H1 (cell line): ENCODE data around the gene SHPK. TPM values are rescaled to one million over a fixed set of nuclear protein-coding genes. Genes with fewer than 3 reads are reported as not detected.

Experiments used
- CTCF ChIA-PET: fragments of 300-600 bp; sonication (Branson Sonifier 250); formaldehyde crosslinking; loops from one replicate; lab custom pipeline; 2021; ENCODE audit not compliant: partially characterized antibody; lab: Charles Lee
- POLR2A ChIA-PET: fragments of 300-600 bp; sonication (Branson Sonifier 250); formaldehyde crosslinking; loops from one replicate; lab custom pipeline; 2021; ENCODE audit warnings: inconsistent platforms; ENCODE audit not compliant: partially characterized antibody; lab: Charles Lee
- DNase-seq, 2 experiments: peaks; one replicate each; pipeline versions ENCODE4 v3.0.0 to v3.0.0-alpha.2; 2010 to 2022; ENCODE audit warnings: low spot score in 2 of 2, low read depth in 1 of 2, mixed read lengths in 1 of 2
- FAIRE-seq: peaks from 2 replicates; lab custom pipeline; 2011; peaks lifted over from hg19 to GRCh38; lab: Jason Lieb, UNC
- H2AFZ ChIP-seq: 2 replicates; pipeline ENCODE4 v1.8.1; 2012; ENCODE audit warnings: low read length, inconsistent platforms
- H2AK5ac ChIP-seq: 2 replicates; pipeline ENCODE4 v1.6.1; 2013; ENCODE audit warnings: low read depth, low read length
- H2BK120ac ChIP-seq: replicated peaks from 2 replicates; pipeline ENCODE3; 2013; ENCODE audit warnings: low read depth, low read length, inconsistent platforms
- H2BK12ac ChIP-seq: 2 replicates; pipeline ENCODE4 v1.6.1; 2013; ENCODE audit warnings: low read depth, low read length
- H2BK15ac ChIP-seq: 2 replicates; pipeline ENCODE4 v1.6.1; 2013; ENCODE audit warnings: low read length
- H2BK20ac ChIP-seq: 2 replicates; pipeline ENCODE4 v1.6.1; 2013; ENCODE audit warnings: low read length
- H2BK5ac ChIP-seq: 2 replicates; pipeline ENCODE4 v1.6.1; 2013; ENCODE audit warnings: low read depth, low read length
- H3K14ac ChIP-seq: 2 replicates; pipeline ENCODE4 v1.6.1; 2013; ENCODE audit warnings: inconsistent platforms; ENCODE audit not compliant: insufficient read length
- H3K18ac ChIP-seq: 2 replicates; pipeline ENCODE4 v1.6.1; 2013; ENCODE audit warnings: low read length; ENCODE audit errors: extremely low read depth
- H3K23ac ChIP-seq: 2 replicates; pipeline ENCODE4 v1.6.1; 2013; ENCODE audit warnings: inconsistent platforms; ENCODE audit not compliant: insufficient read length
- H3K23me2 ChIP-seq: 2 replicates; pipeline ENCODE4 v1.6.1; 2013; ENCODE audit warnings: low read depth, low read length
- H3K27ac ChIP-seq: 2 replicates; pipeline ENCODE4 v1.6.1; 2011; ENCODE audit warnings: low read depth, low read length, inconsistent platforms
- H3K27me3 ChIP-seq, 4 experiments: replicated peaks in 1 of 4; 1 replicate in 1 of 4; 2 replicates in 3 of 4; pipeline versions ENCODE4 v1.6.1 to v1.8.1; 2011 to 2013; ENCODE audit warnings: low read length in 3 of 4, mild to moderate bottlenecking in 3 of 4, inconsistent platforms in 2 of 4, mixed read lengths in 2 of 4, moderate library complexity in 1 of 4; ENCODE audit not compliant: control insufficient read depth in 3 of 4, insufficient read depth in 3 of 4; ENCODE audit errors: extremely low read depth in 1 of 4
- H3K36me3 ChIP-seq, 4 experiments: 2 replicates each; pipeline versions ENCODE4 v1.6.1 to v1.8.1; 2011 to 2013; ENCODE audit warnings: mild to moderate bottlenecking in 4 of 4, low read length in 3 of 4, moderate library complexity in 2 of 4, control low read depth in 1 of 4, inconsistent platforms in 1 of 4; ENCODE audit not compliant: insufficient read depth in 4 of 4, control insufficient read depth in 2 of 4
- H3K4ac ChIP-seq: replicated peaks from 2 replicates; pipeline ENCODE3; 2013; ENCODE audit warnings: low read length, low read depth, mixed read lengths, inconsistent platforms; ENCODE audit not compliant: insufficient read length
- H3K4me1 ChIP-seq, 4 experiments: replicated peaks in 1 of 4; 1 replicate in 1 of 4; 2 replicates in 3 of 4; pipeline versions ENCODE4 v1.6.1 to v1.8.1; 2011 to 2013; ENCODE audit warnings: low read length in 3 of 4, inconsistent platforms in 2 of 4, mixed read lengths in 1 of 4; ENCODE audit not compliant: insufficient read depth in 4 of 4, control insufficient read depth in 3 of 4
- H3K4me2 ChIP-seq, 2 experiments: 2 replicates each; pipeline versions ENCODE4 v1.6.1 to v1.8.1; 2011 to 2013; ENCODE audit warnings: low read depth in 2 of 2, low read length in 2 of 2, control low read depth in 1 of 2, inconsistent platforms in 1 of 2, mild to moderate bottlenecking in 1 of 2; ENCODE audit not compliant: insufficient read depth in 1 of 2
- H3K4me3 ChIP-seq, 4 experiments: fragments of 200-600, 300-600 bp in 1 of 4; sonication (generic), shearing (Covaris generic), sonication (Bioruptor Twin) in 1 of 4; 2 replicates each; pipeline versions ENCODE4 v1.5.1 to v1.8.1; 2011 to 2016; ENCODE audit warnings: low read length in 4 of 4, low read depth in 3 of 4, control low read depth in 2 of 4, inconsistent platforms in 2 of 4, mild to moderate bottlenecking in 2 of 4, mixed read lengths in 1 of 4, moderate library complexity in 1 of 4; ENCODE audit not compliant: insufficient read depth in 2 of 4; ENCODE audit errors: extremely low read depth in 1 of 4
- H3K56ac ChIP-seq: replicated peaks from 2 replicates; pipeline ENCODE3; 2013; ENCODE audit warnings: low read depth, mild to moderate bottlenecking, mixed read lengths, low read length, inconsistent platforms; ENCODE audit not compliant: insufficient read length
- H3K79me1 ChIP-seq: 2 replicates; pipeline ENCODE4 v1.6.1; 2013; ENCODE audit warnings: low read depth, low read length, control low read depth
- H3K79me2 ChIP-seq, 2 experiments: 2 replicates each; pipeline versions ENCODE4 v1.6.1 to v1.8.1; 2012 to 2013; ENCODE audit warnings: low read length in 2 of 2, mild to moderate bottlenecking in 2 of 2, inconsistent platforms in 1 of 2; ENCODE audit not compliant: insufficient read depth in 2 of 2, control insufficient read depth in 1 of 2
- H3K9ac ChIP-seq, 4 experiments: replicated peaks in 1 of 4; 1 replicate in 1 of 4; 2 replicates in 3 of 4; pipeline versions ENCODE4 v1.6.1 to v1.8.1; 2011 to 2013; ENCODE audit warnings: low read depth in 3 of 4, low read length in 3 of 4, control low read depth in 2 of 4, mild to moderate bottlenecking in 2 of 4, moderate library complexity in 2 of 4, inconsistent platforms in 1 of 4; ENCODE audit errors: extremely low read depth in 1 of 4
- H3K9me3 ChIP-seq, 2 experiments: 2 replicates each; pipeline versions ENCODE4 v1.6.1 to v1.8.1; 2012 to 2013; ENCODE audit warnings: mild to moderate bottlenecking in 2 of 2, moderate library complexity in 2 of 2, control low read depth in 1 of 2, inconsistent platforms in 1 of 2, low read depth in 1 of 2, low read length in 1 of 2, mixed read lengths in 1 of 2; ENCODE audit not compliant: insufficient read depth in 2 of 2
- H4K20me1 ChIP-seq, 2 experiments: replicated peaks in 1 of 2; 2 replicates each; pipeline versions ENCODE3 to v1.8.1; 2011 to 2013; ENCODE audit warnings: inconsistent platforms in 2 of 2, low read length in 2 of 2, mild to moderate bottlenecking in 1 of 2; ENCODE audit not compliant: insufficient read depth in 2 of 2, control insufficient read depth in 1 of 2
- H4K5ac ChIP-seq: 2 replicates; pipeline ENCODE4 v1.6.1; 2013; ENCODE audit warnings: low read length, low read depth, mixed read lengths, inconsistent platforms; ENCODE audit not compliant: insufficient read length
- H4K8ac ChIP-seq: 2 replicates; pipeline ENCODE4 v1.8.0; 2013; ENCODE audit warnings: mild to moderate bottlenecking, moderate library complexity, low read length, inconsistent platforms; ENCODE audit not compliant: insufficient read depth; ENCODE audit errors: extremely low read depth
- H4K91ac ChIP-seq: replicated peaks from 2 replicates; pipeline ENCODE3; 2013; ENCODE audit warnings: low read length, mixed read lengths, inconsistent platforms; ENCODE audit not compliant: insufficient read length
- BRCA1 ChIP-seq: IDR thresholded peaks from 2 replicates; pipeline ENCODE4 v1.6.1; 2012; ENCODE audit warnings: low read depth, low read length, improper control_type of control experiment
- CREB1 ChIP-seq: IDR thresholded peaks from 2 replicates; pipeline ENCODE4 v1.6.1; 2012; ENCODE audit warnings: inconsistent platforms
- E2F6 ChIP-seq: IDR thresholded peaks from 2 replicates; pipeline ENCODE4 v1.6.1; 2012; ENCODE audit warnings: inconsistent platforms
- NANOG ChIP-seq: IDR thresholded peaks from 2 replicates; pipeline ENCODE4 v1.6.1; 2011; ENCODE audit warnings: low read length, low read depth, mild to moderate bottlenecking, inconsistent platforms; ENCODE audit not compliant: insufficient read depth, poor library complexity, severe bottlenecking
- NRF1 ChIP-seq: IDR thresholded peaks from 2 replicates; pipeline ENCODE4 v1.6.1; 2011; ENCODE audit warnings: mild to moderate bottlenecking, low read depth, low read length, improper control_type of control experiment
- SIRT6 ChIP-seq: IDR thresholded peaks from one replicate; pipeline ENCODE4 v1.7.1; 2012; ENCODE audit warnings: low read length, inconsistent platforms
- TCF12 ChIP-seq: IDR thresholded peaks from 2 replicates; pipeline ENCODE4 v1.6.1; 2011; ENCODE audit warnings: low read depth, mild to moderate bottlenecking, low read length
- TEAD4 ChIP-seq: IDR thresholded peaks from 2 replicates; pipeline ENCODE4 v1.6.1; 2012; ENCODE audit warnings: low read depth, low read length, inconsistent platforms, mixed read lengths
- USF2 ChIP-seq: IDR thresholded peaks from 2 replicates; pipeline ENCODE4 v1.6.1; 2011; ENCODE audit warnings: low read length, improper control_type of control experiment
- ZNF274 ChIP-seq: IDR thresholded peaks from 2 replicates; pipeline ENCODE4 v1.7.0; 2012; ENCODE audit warnings: low read length, borderline replicate concordance; ENCODE audit errors: extremely low read depth
- WGBS, 2 experiments: shearing (Covaris generic) in 1 of 2; methylation state at CpG; one replicate each; pipeline versions ENCODE4 v1.1.6 to v1.1.7; 2013 to 2015; ENCODE audit warnings: low lambda C conversion rate in 2 of 2, mixed read lengths in 2 of 2, inconsistent platforms in 1 of 2, low coverage in 1 of 2, missing lambda C conversion rate in 1 of 2; ENCODE audit not compliant: insufficient replicate concordance in 2 of 2, insufficient coverage in 1 of 2, insufficient read length in 1 of 2; ENCODE audit errors: extremely low coverage in 1 of 2, missing lambda C conversion rate in 1 of 2; 5-methylcytosine and 5-hydroxymethylcytosine counted together
- polyA plus RNA-seq, 7 experiments: library from polyadenylated mRNA; depleted of rRNA in 3 of 7; stranded (reverse) in 5 of 7; unstranded in 2 of 7; fragments of >200 nt in 5 of 7; fragments of 200-250 nt in 2 of 7; gene quantifications; 1 replicate in 5 of 7; 2 replicates in 1 of 7; 4 replicates in 1 of 7; pipeline versions ENCODE4 v1.2.1 to v1.2.3, GENCODE V29; 2011 to 2013; ENCODE audit warnings: missing spikeins in 2 of 7, mixed read lengths in 2 of 7
- total RNA-seq: library from RNA; stranded (reverse); fragmentation: NEBNext Ultra II Directional; extraction: Animal tissue kit (Norgen Biotek cat#: 25700); gene quantifications from 2 replicates; pipeline ENCODE4 v1.2.1, GENCODE V29; 2021

Gene SHPK
- total and polyA plus RNA-seq, 2 of the 8 experiments (the other 6 are each of a cell fraction or from before 2014, with no cell fraction given): 28.6 to 36.7 TPM

GRCh38 chr17:3603119-3603869 lies 32.8 kb downstream of the SHPK start:
- ChIA-PET CTCF (interaction anchor here (0.6 to 4.2 kb wide), 27 partner anchors 8 to 766 kb away, joined by 3 to 30 read pairs (median 4); partner anchors contain the start of genes HASPIN and P2RX5), POLR2A (interaction anchor here (0.7 to 1.9 kb wide), 6 partner anchors 10 to 96 kb away, joined by 3 to 8 read pairs (median 4); no protein-coding TSS in a partner anchor)
- Histone ChIP-seq H3K23ac (no peak overlapping the region), H3K36me3 (peaks cover 0 to 18% (median 4%) of the 10 kb centered on the region in 4 experiments; a peak in 6 of 8 replicates), H3K79me2 (no peaks in the 10 kb centered on the region), H3K4ac (no peak overlapping the region), H3K79me1 (no peaks in the 10 kb centered on the region), H3K4me2 (no peak overlapping the region), H2AK5ac (no peak overlapping the region), H2AFZ (no peak overlapping the region), H2BK20ac (no peak overlapping the region), H3K56ac (no peak overlapping the region), H2BK5ac (no peak overlapping the region), H4K8ac (no peak overlapping the region), H3K14ac (no peak overlapping the region), H2BK12ac (no peak overlapping the region), H3K4me3 (no peak overlapping the region), H3K23me2 (no peaks in the 10 kb centered on the region), H3K4me1 (no peaks in the 10 kb centered on the region), H2BK15ac (no peak overlapping the region), H4K5ac (no peak overlapping the region), H3K27ac (no peak overlapping the region), H3K9ac (no peak overlapping the region), H4K91ac (no peak overlapping the region), H2BK120ac (no peak overlapping the region), H3K9me3 (peaks cover 0 to 4% of the 10 kb centered on the region in 2 experiments; a peak in 1 of 4 replicates), H3K27me3 (no peaks in the 10 kb centered on the region), H3K18ac (no peak overlapping the region), H4K20me1 (peaks cover 0 to 3% of the 10 kb centered on the region in 2 experiments)
- 90% methylated on average over 17 of the region's 17 CpGs; no CpG with 5 or more reads in 1 of the 2 experiments for WGBS, 2 experiments
- FAIRE-seq (no peak), DNase-seq (no peak)
- TF ChIP-seq ZNF274 (no peak), SIRT6 (no peak), TEAD4 (no peak), E2F6 (no peak), NANOG (no peak), CREB1 (no peak), BRCA1 (no peak), USF2 (no peak), TCF12 (no peak), NRF1 (no peak)
